Measurements from ENCODE around the gene GATA1.

The GATA1 gene

GRCh38 chrX:48823053-48823452 is 36.7 kb downstream of the GATA1 start:
- DNase-seq (ENCODE audit: low spot score) = no peak
- Histone ChIP-seq H3K27ac (no peak overlapping the region), H3K4me3 (no peak overlapping the region)
- no peak for TF ChIP-seq CTCF (IDR thresholded peaks at IDR 0.05)

- no peak for DNase-seq (ENCODE audit: low spot score)
- Histone ChIP-seq H3K4me3 (no peak overlapping the region), H3K27ac (no peak overlapping the region)
- TF ChIP-seq CTCF (IDR thresholded peaks at IDR 0.05) = no peak
These were observed 37.7 kb downstream of the GATA1 start for GRCh38 chrX:48824066-48824465.

- no peak for DNase-seq (ENCODE audit: low spot score)
These were observed 39.9 kb downstream of the GATA1 start, which contains the start of gene ERAS for GRCh38 chrX:48826135-48826875. ERAS (plus strand) TSS chrX:48826513; CDS start chrX:48829124, 2,611 bp downstream.

GRCh38 chrX:48826876-48827653 is 40.7 kb downstream of the GATA1 start:
- DNase-seq (ENCODE audit: low spot score) = no peak
- TF ChIP-seq CTCF (IDR thresholded peaks at IDR 0.05) = no peak
- no peak overlapping the region for H3K27ac ChIP-seq
- H3K4me3 ChIP-seq = no peak overlapping the region

More at GRCh38 chrX:48826135-48826875, 39.9 kb downstream of the GATA1 start, which contains the start of gene ERAS:
- TF ChIP-seq CTCF (IDR thresholded peaks at IDR 0.05) = no peak
- Histone ChIP-seq H3K4me3 (no peak within 1 kb of the TSS), H3K27ac (no peak within 1 kb of the TSS)

- TF ChIP-seq CTCF (IDR thresholded peaks at IDR 0.05) = no peak
- Histone ChIP-seq H3K4me3 (no peak overlapping the region), H3K27ac (no peak overlapping the region)
- DNase-seq (ENCODE audit: low spot score) = no peak
These were observed 41.2 kb downstream of the GATA1 start for GRCh38 chrX:48827654-48827968.

- Histone ChIP-seq H3K4me3 (no peak overlapping the region), H3K27ac (no peak overlapping the region)
- no peak for TF ChIP-seq CTCF (IDR thresholded peaks at IDR 0.05)
- no peak for DNase-seq (ENCODE audit: low spot score)
These were observed 42.8 kb downstream of the GATA1 start for GRCh38 chrX:48829016-48829735.

All from coronary artery (tissue), 2 donors.